ENCODE results near the gene PLXDC2. TPM values are rescaled to one million over a fixed set of nuclear protein-coding genes. Genes with fewer than 3 reads are reported as not detected.

Gene PLXDC2
- total and polyA plus RNA-seq, 2 experiments from 2014 or later: 10.3 to 22.6 TPM

DNA sequence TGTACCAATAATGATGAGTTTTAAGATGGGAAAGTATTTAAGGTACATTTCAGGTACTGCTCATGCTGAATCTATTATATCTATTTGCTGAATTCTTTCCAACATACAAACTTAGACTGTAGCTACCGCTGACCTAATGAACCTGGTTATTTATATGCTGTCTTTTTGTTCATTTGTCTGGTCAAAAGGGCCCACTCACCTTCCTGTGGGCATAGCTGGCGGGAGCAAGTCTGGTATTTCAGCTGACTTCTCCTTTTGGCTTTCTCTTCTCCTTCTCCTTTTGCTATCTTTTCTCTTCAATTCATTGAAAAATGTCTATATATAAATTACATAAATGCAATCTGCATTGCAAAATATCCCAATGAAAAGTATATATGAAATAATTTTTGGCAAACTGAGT lies 9.5 kb downstream of the PLXDC2 start:
- TF ChIP-seq, protein P1, sequence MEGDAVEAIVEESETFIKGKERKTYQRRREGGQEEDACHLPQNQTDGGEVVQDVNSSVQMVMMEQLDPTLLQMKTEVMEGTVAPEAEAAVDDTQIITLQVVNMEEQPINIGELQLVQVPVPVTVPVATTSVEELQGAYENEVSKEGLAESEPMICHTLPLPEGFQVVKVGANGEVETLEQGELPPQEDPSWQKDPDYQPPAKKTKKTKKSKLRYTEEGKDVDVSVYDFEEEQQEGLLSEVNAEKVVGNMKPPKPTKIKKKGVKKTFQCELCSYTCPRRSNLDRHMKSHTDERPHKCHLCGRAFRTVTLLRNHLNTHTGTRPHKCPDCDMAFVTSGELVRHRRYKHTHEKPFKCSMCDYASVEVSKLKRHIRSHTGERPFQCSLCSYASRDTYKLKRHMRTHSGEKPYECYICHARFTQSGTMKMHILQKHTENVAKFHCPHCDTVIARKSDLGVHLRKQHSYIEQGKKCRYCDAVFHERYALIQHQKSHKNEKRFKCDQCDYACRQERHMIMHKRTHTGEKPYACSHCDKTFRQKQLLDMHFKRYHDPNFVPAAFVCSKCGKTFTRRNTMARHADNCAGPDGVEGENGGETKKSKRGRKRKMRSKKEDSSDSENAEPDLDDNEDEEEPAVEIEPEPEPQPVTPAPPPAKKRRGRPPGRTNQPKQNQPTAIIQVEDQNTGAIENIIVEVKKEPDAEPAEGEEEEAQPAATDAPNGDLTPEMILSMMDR (IDR thresholded peaks at IDR 0.05; ENCODE audit: low read depth, low read length): no peak
- Histone ChIP-seq H3K9me3 (ENCODE audit: low read depth) (no peaks in the 10 kb centered on the region), H3K4me1 (ENCODE audit: low read depth) (peaks cover 34% of the 10 kb centered on the region), H3K36me3 (no peaks in the 10 kb centered on the region), H3K4me3 (no peak overlapping the region), H3K27me3 (no peaks in the 10 kb centered on the region), H3K27ac (no peak overlapping the region)
- no peak for DNase-seq (ENCODE audit: low read depth in 1 of 2, low spot score in 1 of 2)

DNA sequence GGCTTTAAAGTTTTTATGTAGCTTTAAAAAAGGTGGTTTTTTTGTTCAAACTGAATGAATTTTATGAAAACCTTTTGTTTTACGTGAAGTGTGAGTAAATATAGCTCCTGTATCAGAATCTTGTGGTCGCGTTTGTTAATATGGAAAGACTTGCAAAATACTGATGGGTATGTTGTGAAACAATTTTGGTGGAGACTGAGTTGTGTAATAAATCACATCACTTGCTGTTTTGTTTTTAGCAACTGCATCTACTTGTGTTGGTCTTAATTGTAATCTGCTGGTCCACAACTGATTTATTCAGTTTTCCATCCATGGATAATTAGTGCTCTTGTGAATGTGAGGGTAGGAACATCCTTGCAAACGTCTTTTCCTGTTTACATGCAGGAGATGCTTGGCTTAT lies 10.5 kb downstream of the PLXDC2 start:
- peak in 1 of 2 donors; percentile 91 for DNase-seq (ENCODE audit: low read depth in 1 of 2, low spot score in 1 of 2)
- H3K27ac ChIP-seq: no peak overlapping the region
- no peaks in the 10 kb centered on the region for H3K9me3 ChIP-seq (ENCODE audit: low read depth)
- no peaks in the 10 kb centered on the region for H3K27me3 ChIP-seq
- H3K36me3 ChIP-seq: no peaks in the 10 kb centered on the region
- H3K4me3 ChIP-seq: no peak overlapping the region
- TF ChIP-seq, protein P1 (IDR thresholded peaks at IDR 0.05; ENCODE audit: low read depth, low read length): no peak
- H3K4me1 ChIP-seq (ENCODE audit: low read depth): peaks cover 34% of the 10 kb centered on the region

DNA sequence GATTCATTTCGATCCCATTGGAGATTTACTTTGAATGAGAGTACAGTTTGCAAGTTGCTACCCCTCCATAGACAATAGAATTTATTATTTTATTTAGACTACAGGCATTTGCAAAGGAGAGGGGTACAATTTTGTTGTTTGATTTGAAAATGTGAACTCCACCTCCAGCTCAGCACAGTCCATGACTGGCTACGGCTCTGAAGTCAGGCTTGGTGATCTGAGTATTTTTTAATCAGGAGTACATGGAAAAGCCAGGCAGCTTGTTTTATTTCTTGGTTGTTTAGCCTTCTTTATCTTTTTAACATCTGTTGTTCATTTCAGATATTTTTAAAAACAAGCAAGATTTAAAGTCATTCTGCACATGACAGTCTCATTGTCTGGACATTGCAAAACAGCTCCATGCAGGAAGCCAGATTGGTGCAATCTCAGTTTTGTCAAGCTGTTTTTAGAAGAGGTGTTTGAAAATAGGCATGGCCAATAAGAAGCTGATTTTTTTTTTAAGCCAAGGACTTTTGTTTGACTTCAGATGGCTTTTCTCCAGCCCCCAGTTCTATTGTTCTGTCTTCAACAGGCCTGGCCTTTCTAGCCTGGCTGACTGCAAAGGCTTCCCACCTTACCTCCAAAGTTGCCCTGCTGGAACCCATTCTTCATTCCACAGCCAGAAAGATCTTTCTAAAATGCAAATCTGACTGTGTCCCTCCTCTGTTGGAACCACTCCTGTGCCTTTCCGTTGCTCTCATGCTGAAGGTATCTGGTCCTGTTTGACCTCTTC lies 12.2 kb downstream of the PLXDC2 start:
- no peaks in the 10 kb centered on the region for H3K9me3 ChIP-seq (ENCODE audit: low read depth)
- H3K4me1 ChIP-seq (ENCODE audit: low read depth): peaks cover 34% of the 10 kb centered on the region
- no peaks in the 10 kb centered on the region for H3K27me3 ChIP-seq
- TF ChIP-seq, protein P1 (IDR thresholded peaks at IDR 0.05; ENCODE audit: low read depth, low read length): no peak
- H3K27ac ChIP-seq: peak overlapping the region; percentile 50
- peak in 1 of 2 donors; percentile 71 for DNase-seq (ENCODE audit: low read depth in 1 of 2, low spot score in 1 of 2)
- H3K4me3 ChIP-seq: no peak overlapping the region
- H3K36me3 ChIP-seq: no peaks in the 10 kb centered on the region

DNA sequence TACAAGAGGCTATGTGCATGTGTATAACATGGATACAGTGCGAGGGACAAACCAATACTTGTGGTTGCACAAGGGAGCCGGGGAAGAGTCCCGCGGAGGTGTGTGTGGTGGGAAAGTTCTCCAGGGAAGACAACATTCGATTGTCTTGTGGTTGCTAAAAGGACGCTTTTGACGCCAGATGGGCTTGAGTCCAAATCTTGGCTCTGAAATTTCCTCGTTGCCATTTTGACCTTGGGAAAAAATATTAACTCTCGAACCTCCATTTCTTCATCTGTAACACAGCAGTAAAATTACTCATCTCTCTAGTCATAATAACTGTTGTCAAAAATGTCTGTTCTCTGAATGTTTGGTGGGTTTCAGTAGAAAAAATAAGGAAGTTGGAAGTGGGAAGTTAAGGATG lies 16.5 kb downstream of the PLXDC2 start:
- Histone ChIP-seq H3K27ac (no peak overlapping the region), H3K27me3 (no peaks in the 10 kb centered on the region)

DNA sequence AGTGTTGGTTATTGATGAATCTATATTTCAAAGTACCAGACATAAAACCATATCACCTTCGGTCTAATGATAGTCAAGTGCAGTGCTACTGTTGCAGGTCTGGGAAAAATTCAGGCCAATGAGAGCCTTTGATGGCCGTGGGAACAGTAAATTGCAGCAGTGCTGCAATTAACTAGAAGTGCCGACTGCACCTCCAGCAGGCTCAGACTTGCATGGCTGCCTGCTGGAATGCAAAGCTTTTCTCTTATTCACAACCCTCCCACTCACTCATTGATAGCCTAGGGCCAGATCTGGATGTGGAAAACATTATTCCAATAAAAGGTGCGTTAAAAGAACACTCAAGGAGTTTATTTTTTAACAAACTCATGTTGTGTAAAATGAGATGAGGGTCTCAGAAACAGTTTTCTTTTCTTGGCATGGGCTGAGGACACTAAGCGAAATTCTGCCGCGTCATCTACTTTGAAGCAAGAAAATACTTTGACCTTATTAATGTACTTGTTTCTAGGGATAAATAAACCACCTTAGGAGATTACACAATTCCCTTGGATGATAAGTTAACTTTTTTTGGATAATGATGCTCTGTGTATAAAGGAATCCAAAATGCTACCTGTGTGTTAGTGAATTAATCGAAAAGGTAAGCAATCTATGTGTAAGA lies 17.1 kb downstream of the PLXDC2 start:
- TF ChIP-seq, protein P1 (IDR thresholded peaks at IDR 0.05; ENCODE audit: low read depth, low read length): no peak
- no peak overlapping the region for H3K4me3 ChIP-seq
- no peaks in the 10 kb centered on the region for H3K27me3 ChIP-seq
- no peak overlapping the region for H3K27ac ChIP-seq
- H3K4me1 ChIP-seq (ENCODE audit: low read depth): peaks cover 9% of the 10 kb centered on the region
- DNase-seq (ENCODE audit: low read depth in 1 of 2, low spot score in 1 of 2): peak; percentile 13 to 26
- H3K36me3 ChIP-seq: no peaks in the 10 kb centered on the region
- no peaks in the 10 kb centered on the region for H3K9me3 ChIP-seq (ENCODE audit: low read depth)

More for the DNA sequence above, 16.5 kb downstream of the PLXDC2 start:
- H3K4me3 ChIP-seq: no peak overlapping the region
- H3K36me3 ChIP-seq: no peaks in the 10 kb centered on the region
- H3K4me1 ChIP-seq (ENCODE audit: low read depth): peaks cover 12% of the 10 kb centered on the region
- TF ChIP-seq, protein P1 (IDR thresholded peaks at IDR 0.05; ENCODE audit: low read depth, low read length): no peak
- H3K9me3 ChIP-seq (ENCODE audit: low read depth): no peaks in the 10 kb centered on the region
- DNase-seq (ENCODE audit: low read depth in 1 of 2, low spot score in 1 of 2): peak in 1 of 2 donors; percentile 35
